Skin of body (tissue), 2 donors: Measurements from ENCODE around the gene SLC35B2. TPM values are rescaled to one million over a fixed set of nuclear protein-coding genes. Genes with fewer than 3 reads are reported as not detected.

Experiments used
- DNase-seq: peaks from one replicate; lab custom pipeline; 2025; lab: John Stamatoyannopoulos, UW
- total RNA-seq: library from RNA; depleted of rRNA; stranded (reverse); fragments of >200 nt; gene quantifications from one replicate; pipeline ENCODE4 v1.2.3, GENCODE V29; 2014

Gene SLC35B2
- total RNA-seq = 26.1 TPM

DNA sequence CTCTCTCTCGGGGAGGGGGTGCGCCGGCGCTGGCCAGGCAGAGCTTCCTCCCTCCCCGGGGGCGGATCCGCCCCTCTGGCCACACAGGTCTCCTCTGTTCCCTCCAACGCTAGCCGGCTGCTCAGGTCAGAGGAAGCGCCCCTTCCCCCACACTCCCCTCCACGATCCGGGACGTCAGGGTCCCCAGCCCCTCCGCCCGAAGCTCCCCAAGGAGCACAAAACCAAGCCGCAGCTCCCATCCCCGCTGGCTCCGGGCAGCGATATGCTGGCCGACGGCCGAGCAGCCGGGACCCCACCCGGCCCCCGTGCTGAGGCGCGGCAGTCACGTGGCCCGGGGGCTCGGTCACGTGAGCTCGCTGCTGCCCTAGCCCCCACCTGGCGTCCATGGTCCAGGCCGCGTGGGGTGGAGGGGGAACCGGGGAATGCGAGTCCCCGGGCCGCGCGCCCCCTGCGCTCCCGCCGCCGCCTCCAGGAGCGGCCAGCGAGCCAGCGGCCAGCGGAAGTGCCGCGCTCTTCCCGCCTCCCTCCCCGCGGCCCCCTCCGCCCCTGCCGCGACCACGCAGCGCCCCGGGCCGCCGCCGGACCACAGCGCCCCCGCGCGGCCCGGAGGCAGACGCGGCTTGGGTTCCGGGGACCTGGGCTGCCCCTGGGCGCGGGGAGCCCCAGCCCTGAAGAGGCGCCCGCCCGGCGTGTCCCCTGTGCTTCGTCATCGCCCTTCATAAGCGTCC is at the start of gene SLC35B2:
Gene SLC35B2 (minus strand): TSS at position 504 of the 728 bp plus-strand sequence. CDS start 118 bp downstream, at position 386.
- DNase-seq = peak; percentile 70

DNA sequence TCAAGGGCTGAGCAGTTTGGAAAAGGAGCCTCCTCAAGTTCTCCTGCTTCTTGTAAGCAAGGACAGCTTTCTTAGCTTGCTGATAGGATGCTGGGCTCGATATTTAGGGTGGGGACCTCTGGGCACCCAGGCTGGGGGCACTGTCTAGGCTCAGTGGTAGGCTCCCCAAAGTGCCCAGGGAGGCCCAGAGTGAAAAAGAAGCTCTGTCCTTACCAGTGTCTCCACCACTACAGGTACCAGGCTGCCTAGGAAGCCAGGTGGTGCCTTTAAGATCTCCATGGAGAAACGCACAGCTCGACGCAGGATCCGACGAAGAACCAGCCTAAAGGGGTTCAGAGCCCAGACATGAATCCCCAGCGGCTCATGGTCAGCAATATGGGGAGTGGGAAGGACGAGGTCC is 49.4 kb upstream of the SLC35B2 start:
- DNase-seq = no peak

DNA sequence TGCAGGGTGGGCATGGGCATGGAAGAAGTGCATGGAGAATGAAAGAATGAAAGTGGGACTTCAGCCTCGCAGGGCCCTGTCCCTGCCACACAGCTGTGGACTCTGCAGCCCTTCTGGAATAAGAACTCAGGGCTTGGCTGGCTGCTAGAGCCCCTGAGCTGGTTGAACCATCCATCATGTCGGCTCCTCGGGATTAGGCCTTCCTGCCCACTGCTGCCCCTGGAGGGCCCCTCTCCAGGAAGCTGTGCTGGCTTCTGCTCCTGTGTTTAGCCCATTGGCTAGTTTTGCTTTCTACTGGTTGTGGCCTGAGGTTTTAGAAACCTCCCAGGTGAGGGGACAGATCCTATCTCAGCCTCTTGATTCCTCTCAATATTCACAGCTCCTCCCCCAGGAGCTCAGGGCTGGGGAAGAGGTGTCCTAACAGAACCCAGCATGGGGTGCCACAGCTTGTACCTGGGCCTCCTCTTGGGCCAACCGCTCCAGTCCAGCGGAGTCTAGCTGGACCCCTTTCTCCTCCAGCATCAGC is 47.9 kb upstream of the SLC35B2 start:
- no peak for DNase-seq

- no peak for DNase-seq
Measured at GRCh38 chr6:44304282-44305199, 47.2 kb upstream of the SLC35B2 start.

DNA sequence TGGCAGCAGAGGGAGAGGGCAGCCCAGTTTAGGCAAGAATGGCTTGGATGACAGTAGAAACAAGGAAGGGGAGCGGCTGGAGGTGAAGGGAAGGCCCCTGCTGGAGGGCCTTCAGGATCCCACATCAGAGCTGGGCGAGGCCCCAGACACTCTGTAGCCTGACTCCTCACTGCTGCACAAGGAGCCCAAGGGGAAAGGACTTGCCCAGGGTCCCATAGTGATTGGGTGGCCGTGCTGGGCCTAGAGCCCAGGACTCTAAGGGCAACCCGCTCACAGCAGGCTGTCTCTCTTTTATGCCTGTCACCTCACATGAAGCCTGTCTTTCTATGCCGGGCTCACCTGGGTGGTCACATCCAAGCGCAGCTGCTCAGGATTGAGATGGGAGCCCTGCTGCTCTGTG is 46.5 kb upstream of the SLC35B2 start:
- no peak for DNase-seq

- no peak for DNase-seq
Measured at GRCh38 chr6:44302856-44303255, 45.5 kb upstream of the SLC35B2 start.

DNA sequence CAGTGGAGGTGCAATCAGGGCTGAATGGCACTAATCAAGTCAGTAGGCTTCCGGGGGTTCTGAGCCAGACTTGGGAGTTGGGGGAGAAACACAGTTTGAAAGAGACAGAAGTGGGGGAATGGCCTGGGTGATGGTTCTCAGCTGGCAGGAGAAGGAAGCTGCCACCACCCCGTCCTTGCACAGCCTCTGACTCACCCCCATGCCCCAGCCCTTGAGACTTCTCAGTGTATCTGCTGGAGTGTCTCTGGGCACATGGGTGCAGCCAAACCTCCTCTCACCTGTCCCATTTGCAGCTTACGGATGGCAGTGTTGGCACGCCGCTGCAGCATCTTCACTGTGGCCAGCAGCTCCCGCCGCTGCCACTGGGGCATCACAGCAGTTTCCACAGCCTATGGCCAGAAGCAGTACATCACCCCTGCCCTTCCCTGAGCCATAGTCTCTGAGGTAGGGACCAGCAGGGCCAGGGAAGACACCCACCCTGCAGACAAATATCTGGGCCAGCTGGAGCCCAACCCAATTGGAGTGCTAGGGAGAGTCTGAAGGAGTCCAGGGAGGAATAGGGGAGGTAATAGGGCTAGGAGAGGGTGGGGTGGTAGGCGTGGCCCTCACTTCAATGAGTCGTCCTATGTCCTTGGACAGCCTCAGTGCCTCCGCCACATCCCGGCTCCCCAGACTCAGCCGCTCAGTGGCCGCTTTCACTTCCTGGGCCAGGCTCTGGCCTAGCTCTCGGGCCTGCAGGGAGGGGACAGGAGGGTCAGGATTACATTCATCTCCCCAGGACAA is 44.6 kb upstream of the SLC35B2 start:
- no peak for DNase-seq

DNA sequence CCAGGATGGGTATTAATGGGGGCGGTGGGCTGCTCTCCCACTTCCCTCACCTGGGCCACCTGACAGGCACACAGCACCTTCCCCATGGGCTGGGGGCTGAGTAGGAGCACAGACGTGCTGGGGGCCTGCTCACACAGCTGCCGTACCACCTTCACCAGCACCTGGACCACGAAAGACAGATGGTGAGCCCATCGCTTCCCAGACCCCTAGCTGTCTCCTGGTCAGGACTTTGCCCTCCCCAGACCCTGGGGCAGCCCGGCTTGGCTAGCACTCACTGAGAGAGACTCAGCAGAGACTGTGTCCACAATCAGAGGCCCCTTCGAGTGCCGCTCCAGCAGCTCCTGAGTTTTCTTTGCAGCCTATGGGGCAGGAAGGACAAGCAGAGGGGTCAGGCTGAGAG is 43.8 kb upstream of the SLC35B2 start:
- no peak for DNase-seq

DNA sequence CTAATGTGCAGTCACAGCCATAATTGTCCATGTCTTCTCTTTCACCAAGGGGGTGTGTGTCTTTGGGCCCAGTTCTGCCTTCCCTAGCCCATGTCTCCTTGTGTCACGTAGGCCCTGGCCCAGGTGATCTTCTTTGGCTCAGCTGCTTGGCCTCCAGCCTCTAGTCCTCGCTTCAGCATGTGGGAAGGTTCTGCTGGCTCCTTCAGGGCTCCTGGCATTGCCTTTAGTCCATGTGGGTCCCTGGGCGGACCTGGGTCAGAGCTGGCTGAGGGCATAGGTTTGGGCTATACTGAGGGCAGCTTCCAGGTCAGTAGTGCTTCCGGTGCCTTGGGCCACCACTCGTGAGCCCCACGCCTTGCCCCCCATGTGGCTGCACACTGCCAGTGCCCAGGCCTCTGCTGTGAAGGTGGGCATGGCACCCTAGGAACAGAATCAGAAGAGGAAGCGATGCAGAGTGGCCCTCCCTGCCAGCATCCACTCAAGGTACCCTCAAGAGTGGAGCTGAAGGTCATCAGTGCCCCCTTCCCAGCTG is 43.0 kb upstream of the SLC35B2 start:
- DNase-seq = no peak

- no peak for DNase-seq
Measured at GRCh38 chr6:44298864-44299263, 41.5 kb upstream of the SLC35B2 start.

- no peak for DNase-seq
Measured at GRCh38 chr6:44298055-44298803, 40.9 kb upstream of the SLC35B2 start.

DNA sequence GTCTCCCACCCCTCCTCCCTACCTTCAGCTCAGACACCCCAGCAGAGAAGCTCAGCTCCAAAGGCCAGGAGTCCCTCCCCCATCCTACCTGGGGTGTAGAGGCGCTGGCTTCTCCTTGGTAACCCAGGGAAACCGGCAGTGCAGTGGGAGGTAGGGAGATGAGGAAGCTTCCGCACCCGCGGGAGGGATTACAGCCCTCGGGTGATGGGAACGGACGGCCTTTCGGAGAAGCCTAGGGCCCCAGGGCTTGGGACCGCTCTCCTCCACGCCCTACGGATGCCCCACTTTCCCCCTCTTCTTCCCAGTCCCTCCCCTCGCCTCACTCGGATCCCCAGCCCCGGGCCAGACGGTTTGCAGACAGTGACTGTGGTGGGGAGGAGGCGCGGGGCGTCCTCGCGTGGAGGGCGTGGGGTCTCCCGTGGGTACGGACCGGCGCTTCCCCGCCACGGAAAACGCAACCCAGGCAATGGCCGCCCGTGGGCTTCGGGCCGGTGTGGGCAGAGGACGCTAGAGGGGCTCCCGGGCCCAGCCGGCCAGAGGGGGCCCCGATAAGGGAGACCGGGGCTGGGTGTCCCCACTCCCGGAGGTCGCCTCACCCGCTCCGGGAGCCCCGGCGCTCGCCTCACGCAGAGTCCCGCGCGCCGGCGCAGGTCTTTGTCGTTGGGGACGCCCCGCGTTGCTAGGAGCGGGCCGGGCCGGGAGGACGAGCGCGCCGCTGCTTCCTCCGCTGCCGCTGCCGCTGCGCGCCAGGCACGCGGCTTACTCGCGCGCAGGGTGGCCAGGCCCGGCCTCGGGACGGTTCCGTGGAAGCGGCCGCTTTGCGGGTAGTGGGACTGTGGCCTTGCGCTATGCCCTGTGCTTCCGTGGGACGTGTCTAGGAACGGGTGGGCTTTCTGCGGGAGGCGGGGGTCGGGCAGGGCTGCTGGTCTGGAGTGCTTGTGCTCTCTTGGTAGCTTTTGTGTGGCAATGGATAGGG is 40.0 kb upstream of the SLC35B2 start:
- DNase-seq = no peak

GRCh38 chr6:44294832-44295791 is 37.8 kb upstream of the SLC35B2 start:
- no peak for DNase-seq

DNA sequence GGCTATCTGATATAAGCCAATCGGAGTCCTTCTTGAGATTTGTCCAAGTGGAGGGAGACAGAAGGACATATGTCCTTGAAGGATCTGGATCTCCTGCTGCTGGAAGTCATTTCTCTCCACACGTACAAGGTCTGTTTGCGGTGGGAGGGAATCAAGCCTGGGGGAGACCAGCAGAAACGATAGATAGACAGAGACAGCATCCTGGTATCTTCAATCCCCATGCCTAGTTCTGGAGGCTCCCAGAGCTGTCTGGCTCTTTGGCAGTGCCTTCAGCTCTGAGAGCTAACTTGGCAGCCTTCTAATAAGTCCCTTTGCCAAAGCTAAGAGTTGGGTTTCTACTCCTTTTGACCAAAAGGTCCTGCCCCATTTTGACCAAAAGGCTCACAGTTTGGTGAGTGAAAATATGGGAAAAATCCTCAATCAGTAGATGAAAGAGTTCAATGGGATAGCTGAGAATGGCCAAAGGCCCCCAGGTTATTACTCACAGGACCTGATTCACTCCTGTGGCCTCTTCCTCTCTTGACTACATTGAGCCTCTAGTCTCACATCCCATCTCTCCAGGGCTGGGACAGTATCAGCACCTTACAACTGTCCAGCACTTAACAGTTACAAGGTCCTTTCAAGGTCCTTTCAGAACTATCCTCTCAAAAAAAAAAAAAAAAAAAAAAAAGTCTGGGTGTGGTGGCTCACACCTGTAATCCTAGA is 35.5 kb upstream of the SLC35B2 start:
- DNase-seq = no peak

DNA sequence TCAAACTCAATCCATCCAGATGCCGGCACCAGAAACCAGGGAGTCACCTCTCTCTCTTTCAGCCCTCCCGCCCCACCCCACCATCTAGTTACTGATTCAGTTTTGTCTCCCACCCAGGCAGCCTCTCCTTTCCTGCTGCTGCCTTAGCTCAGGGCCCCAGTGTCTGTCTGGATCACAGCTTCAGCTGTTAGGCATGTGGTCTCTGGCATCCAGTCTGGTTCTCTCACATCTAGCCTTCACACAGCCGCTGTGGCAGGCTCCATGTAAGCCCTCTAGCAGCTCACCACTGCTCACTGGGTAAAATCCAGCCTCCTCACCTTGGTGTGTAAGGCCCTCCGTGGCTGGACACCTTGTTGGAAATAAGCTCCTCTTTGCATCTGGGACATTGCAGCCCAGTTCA is 34.5 kb upstream of the SLC35B2 start:
- no peak for DNase-seq

- DNase-seq = no peak
Measured at GRCh38 chr6:44289726-44290260, 32.5 kb upstream of the SLC35B2 start.

DNA sequence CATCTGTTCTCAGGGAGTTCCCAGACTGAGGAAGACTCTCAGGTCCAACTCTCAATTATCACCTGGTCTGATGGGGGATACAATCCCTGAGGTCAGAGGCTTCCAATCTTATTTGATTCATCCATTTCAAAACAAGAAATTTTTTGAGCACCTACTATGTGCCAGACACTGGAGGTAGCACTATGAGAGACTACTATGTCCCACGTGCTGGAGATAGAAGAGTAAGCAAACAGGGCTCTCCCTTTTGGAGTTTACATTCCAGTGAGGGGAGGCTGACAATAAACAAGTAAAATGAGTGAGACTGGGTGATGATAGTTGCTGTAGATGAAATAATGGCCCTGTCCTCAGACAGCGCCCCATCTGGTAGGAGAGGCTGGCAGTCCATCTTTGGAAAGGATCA is 29.4 kb upstream of the SLC35B2 start:
- no peak for DNase-seq

DNA sequence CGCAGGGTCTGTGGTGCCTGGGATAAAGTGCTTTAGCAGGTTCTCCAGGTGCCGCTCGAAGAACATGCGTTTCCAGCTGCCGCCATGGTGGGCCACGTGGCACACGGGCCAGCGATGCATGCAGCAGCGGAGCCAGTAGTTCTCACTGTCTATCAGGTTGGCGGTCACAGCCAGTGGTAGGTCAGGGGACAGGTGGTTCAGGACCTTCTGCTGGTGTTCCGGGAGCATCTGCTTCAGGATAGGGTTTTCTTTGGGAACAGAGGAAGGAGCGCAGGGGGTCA is 28.9 kb upstream of the SLC35B2 start:
- DNase-seq = no peak
